Hepatocyte (in vitro differentiated cells): ENCODE measurements around the gene LCE7A. TPM values are rescaled to one million over a fixed set of nuclear protein-coding genes. Genes with fewer than 3 reads are reported as not detected.

Experiments
- DNase-seq: peaks from one replicate; pipeline ENCODE4 v3.0.0-alpha.2; 2016; ENCODE audit warnings: low spot score
- H2AFZ ChIP-seq: fragments of 200-600 bp; sonication (generic); 2 replicates; pipeline ENCODE4 v1.6.0; 2016; ENCODE audit warnings: antibody characterized with exemption, mild to moderate bottlenecking
- H3K27ac ChIP-seq: fragments of 200-600 bp; sonication (generic); 2 replicates; pipeline ENCODE4 v1.5.1; 2016; ENCODE audit warnings: mild to moderate bottlenecking
- H3K27me3 ChIP-seq: fragments of 200-600 bp; sonication (generic); 2 replicates; pipeline ENCODE4 v1.6.1; 2016
- H3K36me3 ChIP-seq: fragments of 200-600 bp; sonication (generic); replicated peaks from 2 replicates; pipeline ENCODE4 v1.5.1; 2016; ENCODE audit warnings: low read depth; ENCODE audit not compliant: insufficient read depth
- H3K4me1 ChIP-seq: fragments of 200-600 bp; sonication (generic); 2 replicates; pipeline ENCODE4 v1.5.1; 2016; ENCODE audit warnings: mild to moderate bottlenecking, moderate library complexity; ENCODE audit not compliant: insufficient read depth
- H3K4me2 ChIP-seq: fragments of 200-600 bp; sonication (generic); 2 replicates; pipeline ENCODE4 v1.6.0; 2016
- H3K4me3 ChIP-seq: fragments of 200-600 bp; sonication (generic); 2 replicates; pipeline ENCODE4 v1.5.1; 2016; ENCODE audit warnings: mild to moderate bottlenecking
- H3K79me2 ChIP-seq: fragments of 200-600 bp; sonication (generic); 2 replicates; pipeline ENCODE4 v1.6.0; 2017; ENCODE audit warnings: mild to moderate bottlenecking
- H3K9me2 ChIP-seq: fragments of 200-600 bp; sonication (generic); replicated peaks from 2 replicates; pipeline ENCODE4 v1.6.0; 2017; ENCODE audit warnings: mild to moderate bottlenecking; ENCODE audit not compliant: insufficient read depth
- H3K9me3 ChIP-seq: fragments of 200-600 bp; sonication (generic); 2 replicates; pipeline ENCODE4 v1.5.1; 2016; ENCODE audit warnings: low read depth, mild to moderate bottlenecking
- H4K20me1 ChIP-seq: fragments of 200-600 bp; sonication (generic); 2 replicates; pipeline ENCODE4 v1.6.0; 2016; ENCODE audit warnings: mild to moderate bottlenecking; ENCODE audit not compliant: insufficient read depth, poor library complexity, severe bottlenecking
- EZH2 ChIP-seq: fragments of 200-600 bp; sonication (generic); IDR thresholded peaks from 2 replicates; pipeline ENCODE4 v1.6.1; 2016; ENCODE audit warnings: antibody characterized with exemption, mild to moderate bottlenecking, borderline replicate concordance
- EZH2phosphoT487 ChIP-seq: fragments of 200-600 bp; sonication (generic); IDR thresholded peaks from one replicate; pipeline ENCODE4 v1.6.1; 2018; ENCODE audit warnings: antibody characterized with exemption, mild to moderate bottlenecking, low read depth, moderate library complexity; ENCODE audit not compliant: unreplicated experiment, severe bottlenecking
- WGBS: methylation state at CpG from one replicate; pipeline ENCODE4 v1.1.6; 2016; ENCODE audit warnings: low lambda C conversion rate; ENCODE audit errors: missing lambda C conversion rate; 5-methylcytosine and 5-hydroxymethylcytosine counted together
- polyA plus RNA-seq: library from polyadenylated mRNA; unstranded; fragments of >200 nt; fragmentation: Nextera tagmentation; extraction: Ambion mirVana; gene quantifications from 2 replicates; pipeline ENCODE4 v1.2.1, GENCODE V29; 2016
- total RNA-seq: library from RNA; depleted of rRNA; stranded (reverse); fragments of >200 nt; gene quantifications from 2 replicates; pipeline ENCODE4 v1.2.3, GENCODE V29; 2014
- TF ChIP-seq, protein P1 (sequence below): fragments of 200-600 bp; sonication (generic); IDR thresholded peaks from 2 replicates; pipeline ENCODE4 v1.5.1; 2016; ENCODE audit warnings: antibody characterized with exemption, mild to moderate bottlenecking; ENCODE audit not compliant: poor library complexity

Gene LCE7A
- total and polyA plus RNA-seq, 2 experiments from 2014 or later: not detected

GRCh38 chr1:152836870-152837269 is 22.9 kb upstream of the LCE7A start:
- WGBS: 16% methylated on average over 2 of the region's 2 CpGs

GRCh38 chr1:152842556-152842955 is 17.2 kb upstream of the LCE7A start, which contains the start of gene LCE6A:
TSS of gene LCE6A (plus strand) at chr1:152842856. CDS start at chr1:152843521, 665 bp downstream.
- WGBS: 43% methylated on average over 3 of the region's 3 CpGs

More at GRCh38 chr1:152836870-152837269, 22.9 kb upstream of the LCE7A start:
- H3K9me3 ChIP-seq: no peaks in the 10 kb centered on the region
- no peak overlapping the region for H2AFZ ChIP-seq
- H3K36me3 ChIP-seq: no peaks in the 10 kb centered on the region
- H3K79me2 ChIP-seq: no peaks in the 10 kb centered on the region
- H3K4me1 ChIP-seq: no peaks in the 10 kb centered on the region
- TF ChIP-seq EZH2 (no peak), EZH2phosphoT487 (no peak)
- TF ChIP-seq, protein P1, sequence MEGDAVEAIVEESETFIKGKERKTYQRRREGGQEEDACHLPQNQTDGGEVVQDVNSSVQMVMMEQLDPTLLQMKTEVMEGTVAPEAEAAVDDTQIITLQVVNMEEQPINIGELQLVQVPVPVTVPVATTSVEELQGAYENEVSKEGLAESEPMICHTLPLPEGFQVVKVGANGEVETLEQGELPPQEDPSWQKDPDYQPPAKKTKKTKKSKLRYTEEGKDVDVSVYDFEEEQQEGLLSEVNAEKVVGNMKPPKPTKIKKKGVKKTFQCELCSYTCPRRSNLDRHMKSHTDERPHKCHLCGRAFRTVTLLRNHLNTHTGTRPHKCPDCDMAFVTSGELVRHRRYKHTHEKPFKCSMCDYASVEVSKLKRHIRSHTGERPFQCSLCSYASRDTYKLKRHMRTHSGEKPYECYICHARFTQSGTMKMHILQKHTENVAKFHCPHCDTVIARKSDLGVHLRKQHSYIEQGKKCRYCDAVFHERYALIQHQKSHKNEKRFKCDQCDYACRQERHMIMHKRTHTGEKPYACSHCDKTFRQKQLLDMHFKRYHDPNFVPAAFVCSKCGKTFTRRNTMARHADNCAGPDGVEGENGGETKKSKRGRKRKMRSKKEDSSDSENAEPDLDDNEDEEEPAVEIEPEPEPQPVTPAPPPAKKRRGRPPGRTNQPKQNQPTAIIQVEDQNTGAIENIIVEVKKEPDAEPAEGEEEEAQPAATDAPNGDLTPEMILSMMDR: no peak
- DNase-seq: no peak
- H3K27me3 ChIP-seq: no peaks in the 10 kb centered on the region
- no peaks in the 10 kb centered on the region for H3K9me2 ChIP-seq
- no peak overlapping the region for H3K27ac ChIP-seq
- no peak overlapping the region for H3K4me2 ChIP-seq
- H4K20me1 ChIP-seq: no peaks in the 10 kb centered on the region
- no peak overlapping the region for H3K4me3 ChIP-seq

DNA sequence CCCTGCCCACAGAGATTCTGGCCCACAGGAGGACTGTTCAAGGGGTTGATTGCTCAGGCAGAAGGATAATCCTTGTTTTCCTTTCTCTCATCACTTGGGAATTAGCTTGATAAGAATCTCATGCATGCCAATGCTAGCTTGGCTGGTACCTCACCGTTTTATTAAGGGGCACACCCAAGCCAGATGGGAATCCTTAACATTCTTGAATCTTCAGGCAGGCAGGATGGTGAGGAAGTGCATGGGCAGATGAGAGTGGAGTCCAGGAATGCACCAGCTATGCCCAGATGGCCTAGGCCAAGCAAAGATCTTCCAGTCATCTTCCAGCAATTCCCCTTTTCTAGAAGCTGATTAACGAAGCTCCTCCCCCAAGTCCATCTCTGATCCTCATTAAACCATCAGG is 4.1 kb upstream of the LCE7A start:
- WGBS: 27% methylated on average over 2 of the region's 2 CpGs
- H3K79me2 ChIP-seq: no peaks in the 10 kb centered on the region
- H3K4me1 ChIP-seq: no peaks in the 10 kb centered on the region
- H3K36me3 ChIP-seq: no peaks in the 10 kb centered on the region
- H3K4me3 ChIP-seq: no peak overlapping the region
- H2AFZ ChIP-seq: no peak overlapping the region
- TF ChIP-seq, protein P1: no peak
- no peak for TF ChIP-seq EZH2phosphoT487
- no peak for TF ChIP-seq EZH2
- H3K27me3 ChIP-seq: no peaks in the 10 kb centered on the region
- H4K20me1 ChIP-seq: no peaks in the 10 kb centered on the region
- no peak overlapping the region for H3K4me2 ChIP-seq
- H3K9me3 ChIP-seq: peaks cover 4% of the 10 kb centered on the region
- DNase-seq: no peak
- H3K27ac ChIP-seq: no peak overlapping the region
- H3K9me2 ChIP-seq: no peaks in the 10 kb centered on the region

More at GRCh38 chr1:152842556-152842955, 17.2 kb upstream of the LCE7A start, which contains the start of gene LCE6A:
- H3K79me2 ChIP-seq: no peaks in the 10 kb centered on the region
- no peak within 1 kb of the TSS for H3K4me2 ChIP-seq
- H3K9me3 ChIP-seq: no peaks in the 10 kb centered on the region
- H3K9me2 ChIP-seq: no peaks in the 10 kb centered on the region
- no peaks in the 10 kb centered on the region for H3K4me1 ChIP-seq
- H4K20me1 ChIP-seq: no peaks in the 10 kb centered on the region
- H3K4me3 ChIP-seq: no peak within 1 kb of the TSS
- H3K36me3 ChIP-seq: no peaks in the 10 kb centered on the region
- H3K27me3 ChIP-seq: no peaks in the 10 kb centered on the region
- no peak within 1 kb of the TSS for H2AFZ ChIP-seq
- H3K27ac ChIP-seq: no peak within 1 kb of the TSS
- TF ChIP-seq EZH2 (no peak), EZH2phosphoT487 (no peak)
- DNase-seq: no peak

- peaks cover 4% of the 10 kb centered on the region for H3K9me3 ChIP-seq
- H4K20me1 ChIP-seq: no peaks in the 10 kb centered on the region
- H3K9me2 ChIP-seq: no peaks in the 10 kb centered on the region
- no peak overlapping the region for H3K4me3 ChIP-seq
- H3K27me3 ChIP-seq: no peaks in the 10 kb centered on the region
- TF ChIP-seq EZH2phosphoT487: no peak
- TF ChIP-seq EZH2: no peak
- TF ChIP-seq, protein P1: no peak
- H3K36me3 ChIP-seq: no peaks in the 10 kb centered on the region
- H3K27ac ChIP-seq: no peak overlapping the region
- no peak for DNase-seq
- H2AFZ ChIP-seq: no peak overlapping the region
- H3K4me2 ChIP-seq: no peak overlapping the region
- 37% methylated on average over 1 of the region's 1 CpG for WGBS
- no peaks in the 10 kb centered on the region for H3K4me1 ChIP-seq
- H3K79me2 ChIP-seq: no peaks in the 10 kb centered on the region
Observed at GRCh38 chr1:152858062-152858461, 1.7 kb upstream of the LCE7A start.
